Mesothelial cell of epicardium (in vitro differentiated cells): ENCODE data around the gene VWCE. TPM values are rescaled to one million over a fixed set of nuclear protein-coding genes. Genes with fewer than 3 reads are reported as not detected.

Experiments used
- DNase-seq, 2 experiments: peaks; one replicate each; pipeline ENCODE4 v3.0.0; 2021; ENCODE audit warnings: low spot score in 2 of 2; ENCODE audit not compliant: unreplicated experiment in 2 of 2
- H3K27ac Mint-ChIP-seq: 2 replicates; pipeline ENCODE4 v1.8.0; 2021; ENCODE audit warnings: mixed read lengths
- H3K27me3 Mint-ChIP-seq: 2 replicates; pipeline ENCODE4 v1.8.0; 2021; ENCODE audit warnings: low read depth, mixed read lengths
- H3K36me3 Mint-ChIP-seq: 2 replicates; pipeline ENCODE4 v1.8.0; 2021; ENCODE audit warnings: mixed read lengths
- H3K4me1 Mint-ChIP-seq: 2 replicates; pipeline ENCODE4 v1.8.0; 2021; ENCODE audit warnings: mixed read lengths
- H3K4me3 Mint-ChIP-seq: 2 replicates; pipeline ENCODE4 v1.8.0; 2021; ENCODE audit warnings: mild to moderate bottlenecking, moderate library complexity, mixed read lengths
- H3K9me3 Mint-ChIP-seq: 2 replicates; pipeline ENCODE4 v1.8.0; 2021; ENCODE audit warnings: mixed read lengths
- CTCF ChIP-seq: fragments of 200-600 bp; sonication (generic); IDR thresholded peaks from one replicate; pipeline ENCODE4 v1.5.0; 2021; ENCODE audit warnings: antibody characterized with exemption; ENCODE audit not compliant: unreplicated experiment
- total RNA-seq: library from RNA; stranded (reverse); gene quantifications from 3 replicates; pipeline ENCODE4 v1.2.1, GENCODE V29; 2021

The VWCE gene
- total RNA-seq, 1 donor from 2014 or later, result 8.7 TPM

DNA sequence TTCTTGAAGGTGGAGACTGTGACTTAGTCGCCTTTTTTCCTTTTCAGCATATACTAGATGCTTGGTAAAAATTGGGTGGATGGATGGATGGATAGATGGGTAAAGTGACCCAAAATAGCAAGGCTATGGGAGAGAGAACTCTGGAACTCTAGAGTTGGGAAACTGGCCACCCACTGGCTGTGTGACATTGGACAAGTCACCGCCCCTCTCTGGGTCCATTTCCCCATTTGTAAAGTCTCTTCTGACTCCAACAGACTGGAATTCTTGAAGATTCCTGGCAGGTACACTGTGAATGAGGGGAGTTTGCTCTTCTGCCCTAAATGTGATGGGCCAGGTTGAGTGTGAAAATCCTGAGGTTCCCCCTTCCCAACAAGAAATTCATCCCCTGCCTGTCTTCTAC is 45.9 kb upstream of the VWCE start:
- Mint-ChIP-seq H3K36me3 (peaks cover 21% of the 10 kb centered on the region), H3K27me3 (no peaks in the 10 kb centered on the region), H3K27ac (no peak overlapping the region), H3K4me1 (peaks cover 12% of the 10 kb centered on the region), H3K4me3 (no peak overlapping the region), H3K9me3 (no peaks in the 10 kb centered on the region)
- DNase-seq, result no peak
- no peak for TF ChIP-seq CTCF

DNA sequence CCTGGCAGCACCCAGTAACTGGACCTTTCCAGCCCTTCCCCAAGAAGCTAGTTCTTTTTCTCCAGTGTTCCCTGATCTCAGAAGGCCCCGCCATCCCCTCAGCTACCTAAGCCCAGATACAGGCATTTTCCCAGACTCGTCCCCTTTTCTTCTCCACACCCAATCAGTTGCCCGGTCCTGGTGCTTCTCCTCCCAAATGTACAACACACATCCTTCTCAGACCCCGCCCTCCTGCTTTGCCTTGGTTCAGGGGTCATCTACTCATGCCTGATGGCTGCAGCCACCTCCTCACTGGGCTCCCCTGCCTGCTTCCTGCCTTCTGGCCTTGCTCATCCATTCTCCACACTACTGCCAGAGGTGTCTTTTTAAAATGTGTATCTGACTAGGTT is 44.4 kb upstream of the VWCE start:
- Mint-ChIP-seq H3K4me1 (peaks cover 14% of the 10 kb centered on the region), H3K9me3 (no peaks in the 10 kb centered on the region), H3K27ac (no peak overlapping the region), H3K27me3 (no peaks in the 10 kb centered on the region), H3K36me3 (peaks cover 21% of the 10 kb centered on the region), H3K4me3 (no peak overlapping the region)
- no peak for TF ChIP-seq CTCF
- DNase-seq, result no peak

DNA sequence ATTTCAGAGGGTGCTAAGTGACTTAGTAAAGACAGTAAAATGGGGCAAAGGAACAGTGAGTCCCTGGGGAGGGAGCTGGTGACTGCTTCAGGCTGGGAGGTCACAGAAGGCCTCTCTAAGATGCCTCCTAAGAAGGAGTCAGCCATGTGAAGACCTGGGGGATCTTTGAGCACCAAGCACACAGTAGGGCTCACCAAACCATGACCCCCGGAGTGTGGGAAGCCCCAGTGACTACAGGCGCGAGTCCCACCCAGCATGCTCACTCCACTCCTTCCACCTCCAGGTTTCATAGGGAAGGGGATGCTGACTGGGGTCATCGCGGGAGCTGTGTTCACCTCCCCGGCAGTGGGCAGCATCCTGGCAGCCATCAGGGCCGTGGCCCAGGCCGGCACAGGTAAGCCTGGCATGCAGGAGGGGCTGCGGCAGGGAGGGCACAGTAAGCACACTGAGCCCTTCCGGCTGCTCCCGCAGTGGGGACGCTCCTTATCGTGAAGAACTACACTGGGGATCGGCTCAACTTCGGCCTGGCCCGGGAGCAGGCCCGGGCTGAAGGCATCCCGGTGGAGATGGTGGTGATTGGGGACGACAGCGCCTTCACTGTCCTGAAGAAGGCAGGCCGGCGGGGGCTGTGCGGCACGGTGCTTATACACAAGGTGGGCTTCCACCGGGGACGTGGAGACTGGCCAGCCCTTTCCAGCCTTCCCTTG is 43.8 kb upstream of the VWCE start:
- H3K4me1 Mint-ChIP-seq, result peaks cover 17% of the 10 kb centered on the region

GRCh38 chr11:61337706-61338470 is 42.8 kb upstream of the VWCE start:
- DNase-seq, result no peak
- Mint-ChIP-seq H3K4me1 (peaks cover 23% of the 10 kb centered on the region), H3K4me3 (no peak overlapping the region), H3K27ac (no peak overlapping the region), H3K9me3 (no peaks in the 10 kb centered on the region), H3K36me3 (peaks cover 21% of the 10 kb centered on the region), H3K27me3 (no peaks in the 10 kb centered on the region)
- TF ChIP-seq CTCF, result no peak

More for the DNA sequence above, 43.8 kb upstream of the VWCE start:
- Mint-ChIP-seq H3K4me3 (no peak overlapping the region), H3K27ac (no peak overlapping the region), H3K27me3 (no peaks in the 10 kb centered on the region), H3K36me3 (peaks cover 21% of the 10 kb centered on the region), H3K9me3 (no peaks in the 10 kb centered on the region)
- no peak for DNase-seq
- TF ChIP-seq CTCF, result no peak

DNA sequence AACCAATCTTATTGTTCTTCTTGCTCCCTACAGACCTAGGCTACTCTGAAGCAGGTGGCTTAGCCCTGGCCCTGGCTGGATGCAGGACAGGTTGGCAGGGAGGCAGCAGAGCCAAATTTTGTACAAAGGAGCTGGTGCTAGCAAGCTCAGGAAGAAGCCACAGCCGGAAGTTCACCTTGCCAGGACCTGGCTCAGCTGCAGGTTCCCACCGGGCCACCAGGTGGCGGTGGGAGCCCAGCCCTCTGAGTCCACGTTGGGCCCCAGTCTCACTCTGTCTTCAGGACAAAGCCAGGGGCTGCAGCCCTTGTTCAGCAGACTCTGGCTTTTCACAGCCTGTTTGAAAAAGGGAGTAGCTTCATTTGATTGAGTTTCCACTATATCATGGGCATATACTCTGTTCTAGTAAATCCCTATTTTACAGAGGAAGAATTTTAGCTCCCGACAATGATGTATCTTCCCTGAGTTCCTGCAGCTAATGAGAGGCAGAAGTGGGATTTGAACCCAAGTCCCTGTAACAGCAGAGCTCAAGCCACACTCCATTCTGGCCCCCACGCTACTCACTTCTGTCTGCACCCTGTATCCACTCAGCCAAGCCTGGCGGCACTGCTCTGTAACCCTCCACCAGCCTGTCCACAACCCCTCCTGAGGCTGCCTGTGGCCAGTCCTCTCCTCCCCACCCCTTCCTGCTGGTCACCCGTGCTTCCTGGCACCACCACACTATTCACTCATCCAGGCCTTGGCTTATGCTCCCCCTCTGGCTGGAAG is 41.2 kb upstream of the VWCE start:
- Mint-ChIP-seq H3K4me3 (no peak overlapping the region), H3K9me3 (no peaks in the 10 kb centered on the region), H3K4me1 (peaks cover 35% of the 10 kb centered on the region), H3K27me3 (no peaks in the 10 kb centered on the region), H3K27ac (peak overlapping the region; percentile 84), H3K36me3 (peaks cover 16% of the 10 kb centered on the region)
- DNase-seq, result peak; percentile 64 to 89
- TF ChIP-seq CTCF, result peak; percentile 96
